ENCODE data around the gene TXK.

Gene TXK

GRCh38 chr4:48175806-48176205 is 41.8 kb upstream of the TXK start:
- no peak overlapping the region for H3K27ac ChIP-seq (replicated peaks)

DNA sequence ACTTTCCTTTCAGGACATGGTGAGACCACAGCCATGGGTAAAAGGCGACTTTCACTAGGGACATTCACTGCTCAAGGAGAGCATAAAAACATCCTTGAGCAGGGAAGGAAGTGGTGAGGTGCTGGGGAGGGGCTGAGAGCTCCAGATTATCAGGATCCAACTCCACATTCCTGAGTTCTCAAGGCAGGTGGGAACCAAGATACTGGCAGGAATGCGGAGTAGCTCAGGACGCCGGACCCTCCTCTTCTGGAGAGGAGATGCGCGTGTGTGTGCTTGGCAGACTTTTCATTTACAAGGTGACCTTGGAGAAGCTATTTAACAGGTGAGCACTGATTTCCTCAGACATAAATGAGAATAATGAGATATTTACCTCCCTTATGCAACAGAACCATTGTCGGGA is 41.3 kb upstream of the TXK start:
- no peak overlapping the region for H3K4me3 ChIP-seq (replicated peaks; ENCODE audit: insufficient read depth, low read length)
- TF ChIP-seq, protein P1, sequence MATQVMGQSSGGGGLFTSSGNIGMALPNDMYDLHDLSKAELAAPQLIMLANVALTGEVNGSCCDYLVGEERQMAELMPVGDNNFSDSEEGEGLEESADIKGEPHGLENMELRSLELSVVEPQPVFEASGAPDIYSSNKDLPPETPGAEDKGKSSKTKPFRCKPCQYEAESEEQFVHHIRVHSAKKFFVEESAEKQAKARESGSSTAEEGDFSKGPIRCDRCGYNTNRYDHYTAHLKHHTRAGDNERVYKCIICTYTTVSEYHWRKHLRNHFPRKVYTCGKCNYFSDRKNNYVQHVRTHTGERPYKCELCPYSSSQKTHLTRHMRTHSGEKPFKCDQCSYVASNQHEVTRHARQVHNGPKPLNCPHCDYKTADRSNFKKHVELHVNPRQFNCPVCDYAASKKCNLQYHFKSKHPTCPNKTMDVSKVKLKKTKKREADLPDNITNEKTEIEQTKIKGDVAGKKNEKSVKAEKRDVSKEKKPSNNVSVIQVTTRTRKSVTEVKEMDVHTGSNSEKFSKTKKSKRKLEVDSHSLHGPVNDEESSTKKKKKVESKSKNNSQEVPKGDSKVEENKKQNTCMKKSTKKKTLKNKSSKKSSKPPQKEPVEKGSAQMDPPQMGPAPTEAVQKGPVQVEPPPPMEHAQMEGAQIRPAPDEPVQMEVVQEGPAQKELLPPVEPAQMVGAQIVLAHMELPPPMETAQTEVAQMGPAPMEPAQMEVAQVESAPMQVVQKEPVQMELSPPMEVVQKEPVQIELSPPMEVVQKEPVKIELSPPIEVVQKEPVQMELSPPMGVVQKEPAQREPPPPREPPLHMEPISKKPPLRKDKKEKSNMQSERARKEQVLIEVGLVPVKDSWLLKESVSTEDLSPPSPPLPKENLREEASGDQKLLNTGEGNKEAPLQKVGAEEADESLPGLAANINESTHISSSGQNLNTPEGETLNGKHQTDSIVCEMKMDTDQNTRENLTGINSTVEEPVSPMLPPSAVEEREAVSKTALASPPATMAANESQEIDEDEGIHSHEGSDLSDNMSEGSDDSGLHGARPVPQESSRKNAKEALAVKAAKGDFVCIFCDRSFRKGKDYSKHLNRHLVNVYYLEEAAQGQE (IDR thresholded peaks at IDR 0.05; ENCODE audit: insufficient replicate concordance, low read depth): no peak
- TF ChIP-seq POLR2AphosphoS5 (IDR thresholded peaks at IDR 0.05; ENCODE audit: low read depth): no peak
- TF ChIP-seq SPI1 (IDR thresholded peaks at IDR 0.05; ENCODE audit: borderline replicate concordance, low read depth): no peak
- no peak for TF ChIP-seq GABPA (IDR thresholded peaks at IDR 0.05; ENCODE audit: low read depth)
- TF ChIP-seq, protein P2, sequence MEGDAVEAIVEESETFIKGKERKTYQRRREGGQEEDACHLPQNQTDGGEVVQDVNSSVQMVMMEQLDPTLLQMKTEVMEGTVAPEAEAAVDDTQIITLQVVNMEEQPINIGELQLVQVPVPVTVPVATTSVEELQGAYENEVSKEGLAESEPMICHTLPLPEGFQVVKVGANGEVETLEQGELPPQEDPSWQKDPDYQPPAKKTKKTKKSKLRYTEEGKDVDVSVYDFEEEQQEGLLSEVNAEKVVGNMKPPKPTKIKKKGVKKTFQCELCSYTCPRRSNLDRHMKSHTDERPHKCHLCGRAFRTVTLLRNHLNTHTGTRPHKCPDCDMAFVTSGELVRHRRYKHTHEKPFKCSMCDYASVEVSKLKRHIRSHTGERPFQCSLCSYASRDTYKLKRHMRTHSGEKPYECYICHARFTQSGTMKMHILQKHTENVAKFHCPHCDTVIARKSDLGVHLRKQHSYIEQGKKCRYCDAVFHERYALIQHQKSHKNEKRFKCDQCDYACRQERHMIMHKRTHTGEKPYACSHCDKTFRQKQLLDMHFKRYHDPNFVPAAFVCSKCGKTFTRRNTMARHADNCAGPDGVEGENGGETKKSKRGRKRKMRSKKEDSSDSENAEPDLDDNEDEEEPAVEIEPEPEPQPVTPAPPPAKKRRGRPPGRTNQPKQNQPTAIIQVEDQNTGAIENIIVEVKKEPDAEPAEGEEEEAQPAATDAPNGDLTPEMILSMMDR (IDR thresholded peaks at IDR 0.05; ENCODE audit: insufficient read depth, low read length): no peak
- H3K27ac ChIP-seq (replicated peaks): no peak overlapping the region
- H3K27me3 ChIP-seq (ENCODE audit: insufficient read depth, poor library complexity, severe bottlenecking): no peaks in the 10 kb centered on the region
- DNase-seq (ENCODE audit: low read depth in 1 of 2, low spot score in 1 of 2): no peak

More at GRCh38 chr4:48175806-48176205, 41.8 kb upstream of the TXK start:
- H3K27me3 ChIP-seq (ENCODE audit: insufficient read depth, poor library complexity, severe bottlenecking): no peaks in the 10 kb centered on the region
- DNase-seq (ENCODE audit: low read depth in 1 of 2, low spot score in 1 of 2): no peak
- TF ChIP-seq POLR2AphosphoS5 (IDR thresholded peaks at IDR 0.05; ENCODE audit: low read depth): no peak
- TF ChIP-seq, protein P1 (IDR thresholded peaks at IDR 0.05; ENCODE audit: insufficient replicate concordance, low read depth): no peak
- TF ChIP-seq GABPA (IDR thresholded peaks at IDR 0.05; ENCODE audit: low read depth): no peak
- TF ChIP-seq, protein P2 (IDR thresholded peaks at IDR 0.05; ENCODE audit: insufficient read depth, low read length): no peak
- no peak for TF ChIP-seq SPI1 (IDR thresholded peaks at IDR 0.05; ENCODE audit: borderline replicate concordance, low read depth)
- no peak overlapping the region for H3K4me3 ChIP-seq (replicated peaks; ENCODE audit: insufficient read depth, low read length)

- Histone ChIP-seq H3K4me3 (replicated peaks; ENCODE audit: insufficient read depth, low read length) (no peak overlapping the region), H3K27ac (replicated peaks) (peak overlapping the region; percentile 70), H3K27me3 (ENCODE audit: insufficient read depth, poor library complexity, severe bottlenecking) (no peaks in the 10 kb centered on the region)
- DNase-seq (ENCODE audit: low read depth in 1 of 2, low spot score in 1 of 2): peak in 1 of 2 experiments; percentile 49
- TF ChIP-seq, protein P2 (IDR thresholded peaks at IDR 0.05; ENCODE audit: insufficient read depth, low read length): no peak
- TF ChIP-seq, protein P1 (IDR thresholded peaks at IDR 0.05; ENCODE audit: insufficient replicate concordance, low read depth): no peak
- no peak for TF ChIP-seq SPI1 (IDR thresholded peaks at IDR 0.05; ENCODE audit: borderline replicate concordance, low read depth)
- no peak for TF ChIP-seq GABPA (IDR thresholded peaks at IDR 0.05; ENCODE audit: low read depth)
- TF ChIP-seq POLR2AphosphoS5 (IDR thresholded peaks at IDR 0.05; ENCODE audit: low read depth): no peak
Observed at GRCh38 chr4:48173056-48173991, 39.3 kb upstream of the TXK start.
